H1 (cell line): ENCODE results near the gene METTL8. TPM values are rescaled to one million over a fixed set of nuclear protein-coding genes. Genes with fewer than 3 reads are reported as not detected.

Experiments used
- ATF2 ChIP-seq: IDR thresholded peaks from 2 replicates; pipeline ENCODE4 v1.6.1; 2012; ENCODE audit warnings: low read length, inconsistent platforms
- POU5F1 ChIP-seq: IDR thresholded peaks from 2 replicates; pipeline ENCODE4 v1.6.1; 2011; ENCODE audit warnings: low read depth, mild to moderate bottlenecking, low read length, moderate library complexity
- TCF12 ChIP-seq: IDR thresholded peaks from 2 replicates; pipeline ENCODE4 v1.6.1; 2011; ENCODE audit warnings: low read depth, mild to moderate bottlenecking, low read length
- polyA plus RNA-seq, 7 experiments: library from polyadenylated mRNA; depleted of rRNA in 3 of 7; stranded (reverse) in 5 of 7; unstranded in 2 of 7; fragments of >200 nt in 5 of 7; fragments of 200-250 nt in 2 of 7; gene quantifications; 1 replicate in 5 of 7; 2 replicates in 1 of 7; 4 replicates in 1 of 7; pipeline versions ENCODE4 v1.2.1 to v1.2.3, GENCODE V29; 2011 to 2013; ENCODE audit warnings: missing spikeins in 2 of 7, mixed read lengths in 2 of 7
- total RNA-seq: library from RNA; stranded (reverse); fragmentation: NEBNext Ultra II Directional; extraction: Animal tissue kit (Norgen Biotek cat#: 25700); gene quantifications from 2 replicates; pipeline ENCODE4 v1.2.1, GENCODE V29; 2021

The METTL8 gene
- total and polyA plus RNA-seq, 2 of the 8 experiments (the other 6 are each of a cell fraction or from before 2014, with no cell fraction given), result 17.6 to 79.7 TPM

GRCh38 chr2:171407030-171407675, 26.6 kb downstream of the METTL8 start (continued):
- TF ChIP-seq ATF2, result no peak
- no peak for TF ChIP-seq TCF12
- no peak for TF ChIP-seq POU5F1
